Left kidney (tissue), 8 donors: Measurements from ENCODE around the gene PPM1K. TPM values are rescaled to one million over a fixed set of nuclear protein-coding genes. Genes with fewer than 3 reads are reported as not detected.
A peak's percentile ranks its signal among the peaks of the same experiment; 100 is the strongest.
"Not testable (repeated sequence)": the region's sequence is repeated elsewhere in the genome, so short reads cannot be mapped to it uniquely, and the experiment has no call there.

Experiments used
- DNase-seq: peaks from one replicate; pipeline ENCODE4 v3.0.0-alpha.2; 2013
- long read RNA-seq, 8 donors: transcript quantifications; one replicate each; lab custom pipeline, GENCODE V29; 2026
- polyA plus RNA-seq: library from polyadenylated mRNA; unstranded; fragments of 120-200 nt; gene quantifications from one replicate; pipeline ENCODE4 v1.2.1, GENCODE V29; 2013; ENCODE audit not compliant: insufficient read length

Gene PPM1K
- polyA plus RNA-seq, result 23.0 TPM
- long read RNA-seq, donor 1, full-length matches to known transcripts, result 2 of 2 reads
- long read RNA-seq, donor 1, partial matches to known transcripts, result 0 of 2 reads
- long read RNA-seq, donor 1, other reads (novel, unspliced or antisense), result 0 of 2 reads
- long read RNA-seq, donor 2, full-length matches to known transcripts, result 5 of 5 reads
- long read RNA-seq, donor 2, partial matches to known transcripts, result 0 of 5 reads
- long read RNA-seq, donor 2, other reads (novel, unspliced or antisense), result 0 of 5 reads
- long read RNA-seq, donor 3, partial matches to known transcripts, result 0 of 1 reads
- long read RNA-seq, donor 3, other reads (novel, unspliced or antisense), result 0 of 1 reads
- long read RNA-seq, donor 4, full-length matches to known transcripts, result 1 of 1 reads
- long read RNA-seq, donor 4, partial matches to known transcripts, result 0 of 1 reads
- long read RNA-seq, donor 4, other reads (novel, unspliced or antisense), result 0 of 1 reads
- long read RNA-seq, donor 5, full-length matches to known transcripts, result 3 of 3 reads
- long read RNA-seq, donor 5, partial matches to known transcripts, result 0 of 3 reads
- long read RNA-seq, donor 5, other reads (novel, unspliced or antisense), result 0 of 3 reads
- long read RNA-seq, donor 6, result 0 reads
- long read RNA-seq, donor 7, partial matches to known transcripts, result 0 of 3 reads
- long read RNA-seq, donor 7, other reads (novel, unspliced or antisense), result 0 of 3 reads
- long read RNA-seq, donor 8, result 0 reads

- peak; percentile 98 for DNase-seq
Measured at GRCh38 chr4:88284439-88285234, at the start of gene PPM1K. TSS of gene PPM1K (minus strand) at chr4:88284561. CDS start at chr4:88278583, 5,978 bp downstream.

GRCh38 chr4:88333741-88334405 is 49.5 kb upstream of the PPM1K start:
- DNase-seq, result no peak

DNA sequence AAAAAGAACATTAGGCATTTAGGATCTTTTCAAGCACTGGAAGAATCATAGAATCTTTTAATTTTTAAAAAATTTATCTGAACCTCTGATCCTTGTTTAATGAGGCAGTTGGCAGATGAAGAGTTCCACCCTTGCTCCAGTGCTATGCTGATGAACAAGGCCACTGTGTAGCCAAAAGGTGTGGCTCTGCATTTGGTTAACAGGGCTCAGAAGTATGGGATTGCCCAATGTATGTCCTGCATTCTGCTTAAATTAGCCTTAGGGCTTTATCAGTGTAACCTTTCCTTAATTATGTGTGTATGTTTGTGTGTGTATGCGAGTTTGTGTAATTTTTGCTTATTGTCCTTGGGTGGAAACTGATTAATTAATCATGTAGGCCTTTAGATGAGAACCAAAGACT is 43.3 kb upstream of the PPM1K start:
- DNase-seq, result no peak

GRCh38 chr4:88320780-88321373 is 36.5 kb upstream of the PPM1K start:
- DNase-seq, result no peak

DNA sequence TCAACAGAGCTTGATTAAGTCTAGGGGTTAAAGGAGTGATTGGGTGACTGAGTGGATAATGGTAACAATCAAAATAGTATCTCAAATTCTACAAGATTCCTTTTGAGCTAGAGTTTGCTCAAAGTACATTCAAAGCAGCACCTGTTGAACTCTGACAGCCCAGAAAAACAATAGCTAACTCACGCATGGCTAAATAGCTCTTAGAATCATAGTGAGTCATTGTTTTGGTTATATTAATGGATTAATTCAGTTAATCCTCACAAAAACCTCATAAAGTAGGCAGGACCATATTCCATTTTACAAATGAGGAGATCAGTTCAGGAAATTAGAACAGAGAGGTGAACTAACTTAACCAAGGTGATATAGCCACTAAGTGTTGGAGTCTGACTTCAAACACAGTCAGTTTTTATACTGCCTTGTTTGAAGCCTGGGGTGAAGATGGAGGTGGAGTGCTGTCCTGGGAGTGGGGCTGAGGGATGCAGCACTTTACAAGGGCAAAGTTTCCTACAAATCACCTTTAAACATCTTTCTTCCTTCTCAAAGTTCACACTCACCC is 35.9 kb upstream of the PPM1K start:
- no peak for DNase-seq

DNA sequence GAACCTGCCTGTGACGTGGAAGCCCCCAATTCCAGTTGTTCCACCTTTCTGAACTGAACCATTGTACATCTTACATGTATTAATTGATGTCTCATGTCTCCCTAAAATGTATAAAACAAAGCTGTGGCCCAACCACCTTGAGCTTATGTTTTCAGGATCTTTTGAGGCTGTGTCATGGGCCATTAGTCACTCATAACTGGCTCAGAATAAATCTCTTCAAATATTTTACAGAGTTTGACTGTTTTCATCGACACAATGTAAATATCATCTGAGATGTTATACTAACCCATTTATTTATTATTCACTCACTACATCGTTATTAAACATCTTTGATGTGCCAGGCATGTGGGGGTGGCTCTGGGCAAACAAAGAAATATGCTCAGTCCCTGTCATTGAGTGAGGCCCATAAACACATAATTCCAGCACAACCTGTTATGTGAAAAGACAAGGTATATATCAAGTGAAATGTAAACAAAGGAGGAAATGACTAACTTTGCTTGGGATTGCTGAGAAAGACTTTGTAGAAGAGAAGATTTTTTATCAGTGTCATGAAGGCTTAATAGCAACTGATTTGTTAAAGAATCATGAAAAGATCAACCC is 34.5 kb upstream of the PPM1K start:
- no peak for DNase-seq

DNA sequence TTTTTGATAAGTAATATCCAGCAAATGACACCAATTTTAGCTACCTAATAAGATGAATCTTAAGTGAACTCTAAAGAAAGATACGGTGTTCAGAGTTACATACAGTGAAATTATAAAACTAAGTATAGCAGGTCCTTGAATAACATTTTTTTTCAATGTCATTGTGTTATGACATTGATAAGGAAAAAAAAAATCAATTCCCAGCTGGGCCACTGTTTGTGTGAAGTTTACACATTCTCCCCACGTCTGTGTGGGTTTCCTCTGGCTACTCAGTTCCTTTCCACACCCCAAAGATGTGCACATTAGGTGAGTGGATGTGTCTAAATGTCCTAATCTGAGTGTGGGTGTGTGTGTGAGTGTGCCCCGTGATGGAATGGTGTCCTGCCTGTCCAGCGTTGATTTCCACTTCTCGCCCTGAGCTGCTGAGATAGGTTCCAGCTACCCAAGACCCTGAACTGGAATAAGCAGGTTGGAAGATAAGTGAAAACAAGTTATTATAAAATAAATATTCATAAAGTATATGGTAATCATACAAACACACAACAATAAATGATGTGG is 31.2 kb upstream of the PPM1K start:
- no peak for DNase-seq

DNA sequence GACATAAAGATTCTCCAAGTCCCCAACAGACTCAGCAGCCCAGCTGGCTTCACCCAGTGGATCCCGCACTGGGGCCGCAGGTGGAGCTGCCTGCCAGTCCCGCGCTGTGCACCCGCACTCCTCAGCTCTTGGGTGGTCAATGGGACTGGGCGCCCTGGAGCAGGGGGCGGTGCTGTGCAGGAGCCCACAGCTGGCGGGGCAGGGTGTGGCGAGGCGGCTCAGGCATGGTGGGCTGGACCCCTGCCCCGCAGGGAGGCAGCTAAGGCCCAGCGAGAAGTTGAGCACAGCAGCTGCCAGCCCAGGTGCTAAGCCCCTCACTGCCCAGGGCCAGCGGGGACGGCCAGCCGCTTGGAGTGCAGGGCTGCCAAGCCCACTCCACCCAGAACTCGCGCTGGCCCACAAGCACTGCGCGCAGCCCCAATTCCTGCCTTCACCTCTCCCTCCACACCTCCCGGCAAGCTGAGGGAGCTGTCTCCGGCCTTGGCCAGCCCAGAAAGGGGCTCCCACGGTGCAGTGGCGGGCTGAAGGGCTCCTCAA is 28.8 kb upstream of the PPM1K start:
- not testable (repeated sequence) for DNase-seq

- DNase-seq, result no peak
Measured at GRCh38 chr4:88308587-88308986, 24.2 kb upstream of the PPM1K start.

DNA sequence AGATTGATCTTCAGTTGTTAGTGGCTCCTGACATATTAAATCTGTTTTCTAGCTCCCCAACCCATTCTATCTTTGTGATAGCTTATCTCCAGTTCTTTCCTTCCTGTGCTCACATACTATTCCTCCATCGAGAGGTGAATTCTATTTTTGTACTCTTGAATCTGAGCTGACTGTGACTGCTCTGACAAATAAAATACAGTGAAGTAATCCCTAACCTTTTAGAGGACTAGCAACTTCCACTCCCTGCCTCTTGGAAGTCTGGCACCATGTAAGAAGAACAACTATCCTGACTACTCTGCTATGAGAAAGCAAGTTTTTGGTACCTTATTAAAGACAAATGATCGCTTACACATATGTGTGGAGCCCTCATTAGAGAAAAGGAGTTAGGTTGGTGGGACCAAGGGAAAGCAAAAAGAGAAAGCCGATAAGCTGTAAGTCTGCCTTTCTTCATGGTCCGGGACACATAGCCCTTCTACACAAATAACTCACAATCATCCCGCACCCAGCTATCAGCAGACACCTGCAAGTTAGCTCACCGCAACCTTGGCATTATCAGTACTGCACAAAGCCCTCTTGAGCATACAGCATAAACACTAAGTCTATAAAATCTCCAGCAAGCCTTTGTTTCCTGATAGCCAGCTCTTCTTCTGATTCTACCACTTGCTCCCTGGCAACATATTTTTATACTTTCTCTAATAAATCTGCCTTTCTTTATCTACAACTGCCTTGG is 13.5 kb upstream of the PPM1K start:
- no peak for DNase-seq

DNA sequence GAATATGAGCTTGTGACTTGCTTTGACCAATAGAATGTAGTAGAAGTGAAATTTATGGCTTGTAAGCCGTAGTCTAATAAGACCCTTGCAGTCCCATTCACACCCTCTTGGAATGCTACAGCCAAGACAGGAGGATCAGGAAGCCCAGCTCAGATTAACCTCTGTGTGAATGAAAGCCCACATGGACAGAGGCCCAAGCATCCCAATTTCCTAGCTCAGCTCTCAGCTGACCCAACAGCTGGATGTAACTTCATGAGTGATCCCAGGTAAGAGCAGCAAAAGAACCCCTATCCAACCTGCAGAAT is 12.8 kb upstream of the PPM1K start:
- no peak for DNase-seq

DNA sequence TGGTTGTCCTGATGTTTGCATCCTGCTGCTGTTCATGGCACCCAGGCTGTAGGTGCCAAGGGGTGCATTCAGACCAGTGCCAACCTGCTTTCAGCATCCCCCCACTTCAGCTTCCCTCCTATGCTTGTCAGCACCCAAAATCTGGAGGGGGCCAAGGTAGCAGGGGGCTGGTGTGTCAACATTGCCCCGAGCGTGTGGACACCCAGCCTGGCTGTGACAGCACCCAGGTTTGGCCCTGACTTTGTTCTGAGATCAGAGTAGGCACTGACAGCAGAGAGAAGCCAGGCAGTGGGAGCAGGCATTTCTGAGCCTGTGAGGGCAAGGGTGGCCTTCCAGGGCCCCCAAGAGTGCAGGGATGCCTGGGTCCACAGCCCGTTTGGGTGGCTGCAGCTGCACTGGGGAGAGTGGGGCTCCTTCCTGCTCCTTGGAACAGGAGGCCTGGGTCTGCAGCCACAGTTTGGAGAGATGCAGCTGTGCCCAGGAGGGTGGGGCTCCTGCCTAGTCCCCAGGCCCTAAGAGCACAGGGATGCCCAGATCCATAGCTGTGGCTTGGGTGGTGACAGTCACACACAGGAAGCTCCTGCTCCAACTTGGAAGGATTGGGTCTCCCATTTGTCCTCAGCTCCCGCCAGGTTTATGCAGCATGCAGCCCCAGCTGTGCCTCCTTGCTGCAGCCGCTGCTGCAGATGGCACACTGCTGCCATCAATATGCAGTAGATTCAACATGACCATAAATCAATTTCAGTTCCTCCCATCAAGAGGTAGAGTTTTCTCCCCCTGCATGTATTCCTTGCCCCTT is 12.3 kb upstream of the PPM1K start:
- no peak for DNase-seq

DNA sequence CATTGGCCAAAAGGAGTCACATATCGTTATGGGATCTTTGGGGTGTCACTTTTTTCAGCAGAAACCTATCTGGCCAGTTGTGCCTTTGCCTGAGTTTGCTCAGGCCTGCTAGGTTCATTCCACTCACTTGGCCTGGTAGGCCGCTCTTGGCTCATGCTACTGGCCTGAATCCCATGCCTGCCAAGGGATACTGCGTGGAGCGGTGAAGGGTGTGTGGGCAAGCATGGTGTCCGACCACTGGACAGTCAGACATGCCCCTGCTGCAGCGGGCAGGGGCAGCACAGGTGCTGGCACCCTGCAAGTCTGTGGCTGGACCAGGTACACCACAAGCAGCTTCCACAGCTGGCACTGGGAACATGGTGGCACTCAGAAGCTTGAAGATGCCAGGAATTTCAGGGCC is 11.3 kb upstream of the PPM1K start:
- no peak for DNase-seq

- peak; percentile 26 for DNase-seq
Measured at GRCh38 chr4:88291003-88291402, 6.6 kb upstream of the PPM1K start.

- no peak for DNase-seq
Measured at GRCh38 chr4:88286897-88287296, 2.5 kb upstream of the PPM1K start.

DNA sequence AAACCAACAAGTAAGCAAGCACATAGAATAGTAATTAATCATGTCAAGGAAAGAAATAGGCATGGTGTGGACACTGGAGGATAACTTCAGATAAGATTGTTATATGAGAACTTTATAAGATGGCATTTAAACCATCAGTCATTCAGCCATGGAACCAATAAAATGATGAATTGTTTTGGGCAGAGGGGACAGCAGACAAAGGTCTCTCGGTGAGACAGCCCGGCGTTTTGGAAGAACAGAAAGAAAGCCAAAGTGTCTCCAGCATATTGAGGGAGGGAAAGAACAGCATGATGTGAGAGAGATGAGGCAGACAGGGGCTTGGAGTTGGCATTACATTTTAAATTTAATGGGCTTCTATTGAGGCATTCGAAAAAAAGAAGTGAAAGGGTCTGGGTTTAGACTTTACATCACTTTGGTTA is 883 bp upstream of the PPM1K start:
- no peak for DNase-seq

DNA sequence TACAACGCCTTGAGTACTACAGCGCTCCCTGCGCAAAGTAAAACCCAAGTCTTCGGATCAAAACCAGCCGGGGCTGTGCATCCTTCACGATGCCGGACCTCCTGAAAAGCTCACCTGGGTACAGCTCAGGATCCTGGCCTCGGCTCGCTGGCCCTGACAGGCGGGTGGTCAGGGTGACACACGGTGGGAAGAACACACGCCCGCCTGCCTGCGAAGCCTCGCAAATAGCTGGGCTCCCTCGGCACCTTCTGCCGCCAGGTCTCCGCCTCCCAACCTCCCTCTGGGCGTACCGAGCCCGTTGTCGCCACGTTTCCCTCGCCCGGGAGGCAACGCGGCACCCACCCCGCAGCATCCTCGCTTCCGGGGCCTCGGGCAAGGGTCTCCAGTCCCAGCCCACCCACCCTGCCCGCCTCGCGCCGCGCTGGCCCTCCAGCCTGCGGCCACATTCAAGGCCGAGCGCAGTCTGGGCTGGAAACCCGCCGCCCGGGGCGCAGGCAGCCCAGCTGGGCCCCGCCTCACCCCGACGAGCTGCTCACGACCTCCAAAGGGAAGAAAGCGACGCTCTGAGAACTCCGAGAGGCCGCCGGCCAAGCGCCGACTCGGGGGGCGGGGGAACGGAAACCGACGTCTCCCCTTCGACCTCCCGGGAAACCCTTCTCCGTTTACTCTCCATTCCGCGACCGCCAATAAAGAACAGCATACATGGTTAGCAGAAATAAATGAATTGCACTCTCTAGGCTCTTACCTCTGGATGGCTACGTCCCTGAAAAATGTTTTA is 511 bp downstream of the PPM1K start:
- no peak for DNase-seq

DNA sequence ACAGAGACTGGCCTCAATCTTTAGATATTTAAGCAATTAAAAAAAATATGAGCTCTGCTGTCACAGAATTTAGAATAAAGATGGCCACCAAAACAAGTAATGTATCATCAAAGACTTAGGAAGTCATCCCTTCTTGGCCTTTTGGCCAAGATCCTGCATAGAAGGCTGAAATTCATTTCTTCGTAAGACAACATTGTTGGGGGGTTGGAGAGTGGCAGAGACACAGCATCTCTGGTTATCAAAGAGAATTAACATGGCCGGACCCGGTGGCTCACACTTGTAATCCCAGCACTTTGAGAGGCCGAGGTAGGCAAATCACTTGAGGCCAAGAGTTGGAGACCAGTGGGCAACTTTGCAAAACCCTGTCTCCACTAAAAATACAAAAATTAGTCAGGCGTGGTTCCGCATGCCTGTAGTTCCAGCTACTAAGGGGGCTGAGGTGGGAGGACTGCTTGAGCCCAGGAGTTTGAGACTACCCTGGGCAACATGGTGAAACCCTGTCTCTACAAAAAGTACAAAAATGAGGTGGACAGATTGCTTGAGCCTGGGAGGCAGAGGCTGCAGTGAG is 4.0 kb downstream of the PPM1K start:
- no peak for DNase-seq
